ENCODE data around the gene CGREF1.

- TF ChIP-seq CTCF (IDR thresholded peaks at IDR 0.05; ENCODE audit: borderline replicate concordance, extremely low read depth, low read length, poor library complexity, severe bottlenecking) = no peak
- TF ChIP-seq EZH2 (IDR thresholded peaks at IDR 0.05; ENCODE audit: borderline replicate concordance, low read depth, low read length, severe bottlenecking) = no peak
These were observed 60.7 kb downstream of the CGREF1 start for GRCh38 chr2:27058210-27058609.

All from DND-41 (cell line).